ENCODE data around the gene ANO9.

Gene ANO9, protein sequence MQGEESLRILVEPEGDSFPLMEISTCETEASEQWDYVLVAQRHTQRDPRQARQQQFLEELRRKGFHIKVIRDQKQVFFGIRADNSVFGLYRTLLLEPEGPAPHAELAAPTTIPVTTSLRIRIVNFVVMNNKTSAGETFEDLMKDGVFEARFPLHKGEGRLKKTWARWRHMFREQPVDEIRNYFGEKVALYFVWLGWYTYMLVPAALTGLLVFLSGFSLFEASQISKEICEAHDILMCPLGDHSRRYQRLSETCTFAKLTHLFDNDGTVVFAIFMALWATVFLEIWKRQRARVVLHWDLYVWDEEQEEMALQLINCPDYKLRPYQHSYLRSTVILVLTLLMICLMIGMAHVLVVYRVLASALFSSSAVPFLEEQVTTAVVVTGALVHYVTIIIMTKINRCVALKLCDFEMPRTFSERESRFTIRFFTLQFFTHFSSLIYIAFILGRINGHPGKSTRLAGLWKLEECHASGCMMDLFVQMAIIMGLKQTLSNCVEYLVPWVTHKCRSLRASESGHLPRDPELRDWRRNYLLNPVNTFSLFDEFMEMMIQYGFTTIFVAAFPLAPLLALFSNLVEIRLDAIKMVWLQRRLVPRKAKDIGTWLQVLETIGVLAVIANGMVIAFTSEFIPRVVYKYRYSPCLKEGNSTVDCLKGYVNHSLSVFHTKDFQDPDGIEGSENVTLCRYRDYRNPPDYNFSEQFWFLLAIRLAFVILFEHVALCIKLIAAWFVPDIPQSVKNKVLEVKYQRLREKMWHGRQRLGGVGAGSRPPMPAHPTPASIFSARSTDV

GRCh38 chr11:441418-442274, at the start of gene ANO9:
Gene ANO9 (minus strand): TSS chr11:442011. CDS start chr11:441926, 85 bp downstream.
- DNase-seq (ENCODE audit: low read depth in 1 of 2, low spot score in 1 of 2) = peak; percentile 31 to 39

DNA sequence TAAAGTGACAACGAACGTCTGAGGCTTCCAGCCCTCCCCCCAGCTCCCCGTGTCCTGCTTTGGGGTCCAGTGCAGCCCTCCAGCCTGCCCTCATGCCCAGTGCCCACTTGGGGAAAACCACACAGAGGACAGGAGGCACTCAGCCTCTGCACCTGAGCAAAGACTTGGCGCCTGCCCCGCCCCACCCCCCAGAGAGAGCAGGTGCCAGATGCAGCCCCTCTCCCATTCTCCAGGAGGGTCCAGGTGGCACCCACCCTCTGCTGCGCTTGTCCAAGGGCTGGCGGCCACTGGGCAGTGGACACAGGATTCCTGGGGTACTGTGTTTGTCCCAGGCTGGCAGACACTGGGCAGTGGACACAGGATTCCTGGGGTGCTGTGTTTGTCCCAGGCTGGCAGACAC, 49.5 kb upstream of the ANO9 start:
- DNase-seq (ENCODE audit: low read depth in 1 of 2, low spot score in 1 of 2) = no peak

- DNase-seq (ENCODE audit: low read depth in 1 of 2, low spot score in 1 of 2) = no peak
Observed at GRCh38 chr11:490930-491260, 49.1 kb upstream of the ANO9 start.

- no peak for DNase-seq (ENCODE audit: low read depth in 1 of 2, low spot score in 1 of 2)
Observed at GRCh38 chr11:490186-490929, 48.5 kb upstream of the ANO9 start.

- no peak for DNase-seq (ENCODE audit: low read depth in 1 of 2, low spot score in 1 of 2)
Observed at GRCh38 chr11:489610-490185, 47.9 kb upstream of the ANO9 start.

DNA sequence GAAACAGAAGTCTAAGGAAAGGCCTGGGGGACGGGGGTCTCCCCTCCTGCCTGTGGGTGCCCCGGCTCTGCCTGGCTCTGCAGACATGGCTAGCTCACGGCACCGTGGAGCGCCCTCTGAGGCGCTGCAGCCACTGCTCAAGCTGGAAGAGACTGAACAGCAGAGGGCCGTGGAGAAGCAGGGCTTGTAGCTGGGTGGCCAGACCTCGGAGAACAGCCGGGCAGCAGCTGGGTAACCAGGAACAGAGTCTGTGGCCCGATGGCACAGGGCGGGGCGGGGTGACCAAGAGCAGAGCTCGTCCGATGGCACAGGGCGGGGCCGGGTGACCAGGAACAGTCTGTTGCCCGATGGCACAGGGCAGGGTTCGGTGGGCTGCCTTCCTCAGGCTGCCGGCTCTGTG, 47.2 kb upstream of the ANO9 start:
- no peak for DNase-seq (ENCODE audit: low read depth in 1 of 2, low spot score in 1 of 2)

GRCh38 chr11:488579-488978, 46.8 kb upstream of the ANO9 start:
- no peak for DNase-seq (ENCODE audit: low read depth in 1 of 2, low spot score in 1 of 2)

- no peak for DNase-seq (ENCODE audit: low read depth in 1 of 2, low spot score in 1 of 2)
Observed at GRCh38 chr11:488062-488461, 46.3 kb upstream of the ANO9 start.

- no peak for DNase-seq (ENCODE audit: low read depth in 1 of 2, low spot score in 1 of 2)
Observed at GRCh38 chr11:487571-488021, 45.8 kb upstream of the ANO9 start.

- DNase-seq (ENCODE audit: low read depth in 1 of 2, low spot score in 1 of 2) = no peak
Observed at GRCh38 chr11:486189-486588, 44.4 kb upstream of the ANO9 start.

DNA sequence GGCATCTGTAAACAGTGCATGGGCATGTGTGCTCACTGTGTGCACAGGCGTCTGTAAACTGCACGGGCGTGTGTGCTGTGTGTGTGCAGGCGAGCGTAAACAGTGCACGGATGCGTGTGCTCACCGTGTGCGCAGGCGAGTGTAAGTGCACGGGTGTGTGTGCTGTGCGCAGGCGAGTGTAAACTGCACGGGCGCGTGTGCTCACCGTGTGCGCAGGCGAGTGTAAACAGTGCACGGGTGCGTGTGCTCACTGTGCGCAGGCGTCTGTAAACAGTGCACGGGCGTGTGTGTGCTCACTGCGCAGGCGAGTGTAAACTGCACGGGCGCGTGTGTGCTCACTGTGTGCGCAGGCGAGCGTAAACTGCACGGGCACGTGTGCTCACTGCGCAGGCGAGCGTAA, 42.8 kb upstream of the ANO9 start:
- no peak for DNase-seq (ENCODE audit: low read depth in 1 of 2, low spot score in 1 of 2)

DNA sequence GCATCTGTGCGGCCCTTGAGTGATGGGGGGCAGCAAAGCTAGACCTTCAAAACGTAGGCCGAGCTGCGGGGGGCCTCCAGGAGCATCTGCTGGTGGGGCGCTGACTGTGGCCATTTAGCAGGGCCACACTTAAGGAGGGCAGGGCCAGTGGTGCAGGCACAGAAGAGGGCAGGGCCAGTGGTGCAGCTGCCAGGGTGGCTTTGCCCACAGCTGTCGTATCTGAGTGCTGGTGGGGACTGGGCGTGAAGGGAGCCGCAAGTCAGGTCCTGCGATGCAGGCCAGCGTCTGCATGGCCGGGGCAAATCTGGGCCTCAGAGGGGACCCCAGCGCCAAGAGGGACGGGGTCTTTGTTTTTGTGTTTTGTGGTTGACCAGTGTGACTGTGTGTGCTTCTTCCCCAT, 37.5 kb upstream of the ANO9 start:
- DNase-seq (ENCODE audit: low read depth in 1 of 2, low spot score in 1 of 2) = no peak

- no peak for DNase-seq (ENCODE audit: low read depth in 1 of 2, low spot score in 1 of 2)
Observed at GRCh38 chr11:477052-477715, 35.4 kb upstream of the ANO9 start.

DNA sequence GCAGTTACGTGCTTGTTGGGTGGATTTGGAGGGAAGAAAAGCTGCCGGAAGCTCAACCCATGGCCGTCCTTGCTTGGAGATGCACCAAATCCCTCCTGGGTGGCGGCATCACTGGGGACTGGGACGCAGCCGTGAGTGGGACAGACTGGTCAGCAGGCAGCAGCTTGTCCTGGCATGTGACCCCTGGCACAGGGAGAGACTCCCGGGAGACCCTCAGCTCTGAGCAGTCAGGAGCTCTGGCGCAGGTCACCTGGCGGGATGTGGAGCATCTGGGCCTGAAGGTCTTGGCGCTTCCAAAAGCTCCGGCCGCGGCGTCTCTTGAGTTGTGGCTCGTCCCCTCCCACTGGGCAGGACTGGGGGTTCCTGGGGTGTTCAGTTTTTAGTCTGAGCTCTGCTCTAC, 34.6 kb upstream of the ANO9 start:
- no peak for DNase-seq (ENCODE audit: low read depth in 1 of 2, low spot score in 1 of 2)

GRCh38 chr11:475941-476340, 34.1 kb upstream of the ANO9 start:
- DNase-seq (ENCODE audit: low read depth in 1 of 2, low spot score in 1 of 2) = no peak

DNA sequence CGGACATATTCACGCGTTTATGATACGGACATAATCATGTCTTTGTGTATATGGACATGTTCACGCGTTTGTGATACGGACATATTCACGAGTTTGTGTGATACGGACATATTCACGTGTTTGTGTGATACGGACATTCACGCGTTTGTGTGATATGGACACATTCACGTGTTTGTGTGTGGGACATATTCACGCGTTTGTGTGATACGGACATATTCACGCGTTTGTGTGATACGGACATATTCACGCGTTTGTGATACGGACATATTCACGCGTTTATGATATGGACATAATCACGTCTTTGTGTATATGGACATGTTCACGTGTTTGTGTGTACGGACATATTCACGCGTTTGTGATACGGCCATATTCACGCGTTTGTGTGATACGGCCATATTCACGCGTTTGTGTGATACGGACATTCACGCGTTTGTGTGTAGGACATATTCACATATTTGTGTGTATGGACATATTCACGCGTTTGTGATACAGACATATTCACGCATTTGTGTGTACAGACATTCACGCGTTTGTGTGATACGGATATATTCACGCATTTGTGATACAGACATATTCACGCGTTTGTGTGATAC, 33.2 kb upstream of the ANO9 start:
- DNase-seq (ENCODE audit: low read depth in 1 of 2, low spot score in 1 of 2) = no peak

DNA sequence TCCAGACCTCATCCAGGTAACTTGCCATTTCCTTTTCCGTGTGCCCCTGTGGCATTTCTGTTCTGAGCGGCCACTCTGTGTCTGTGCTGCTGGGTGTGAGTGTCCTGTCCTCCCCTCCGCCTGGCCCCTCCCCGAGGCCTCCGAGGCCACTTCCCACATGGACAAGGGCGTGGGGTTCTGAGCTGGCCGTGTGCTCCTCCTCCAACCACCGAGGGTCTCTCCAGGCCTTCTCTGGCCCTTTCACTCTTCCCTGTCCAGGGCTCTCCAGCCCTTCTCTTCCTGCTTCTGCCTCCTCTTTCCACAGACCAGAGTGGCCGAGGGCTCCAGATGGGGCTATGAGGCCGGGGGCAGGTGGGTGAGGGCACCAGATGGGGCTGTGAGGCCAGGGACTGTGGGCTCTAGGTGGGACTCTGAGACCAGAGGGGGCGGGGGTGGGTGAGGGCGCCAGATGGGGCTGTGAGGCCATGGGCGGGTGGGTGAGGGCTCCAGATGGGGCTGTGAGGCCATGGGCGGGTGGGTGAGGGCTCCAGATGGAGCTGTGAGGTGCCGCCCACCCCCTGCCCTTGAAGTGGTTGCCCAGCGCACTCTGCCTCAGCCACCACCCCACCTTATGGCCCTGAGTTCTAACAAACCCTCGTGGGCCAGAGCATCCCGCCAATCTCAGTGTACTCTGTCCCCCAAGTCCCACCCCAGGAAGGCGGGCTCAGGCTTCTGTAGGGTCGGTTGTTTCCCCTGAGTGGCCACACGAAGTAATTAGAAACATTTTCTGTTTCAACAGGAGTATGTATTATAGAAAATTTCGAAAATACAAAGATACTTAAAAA, 32.4 kb upstream of the ANO9 start:
- no peak for DNase-seq (ENCODE audit: low read depth in 1 of 2, low spot score in 1 of 2)

DNA sequence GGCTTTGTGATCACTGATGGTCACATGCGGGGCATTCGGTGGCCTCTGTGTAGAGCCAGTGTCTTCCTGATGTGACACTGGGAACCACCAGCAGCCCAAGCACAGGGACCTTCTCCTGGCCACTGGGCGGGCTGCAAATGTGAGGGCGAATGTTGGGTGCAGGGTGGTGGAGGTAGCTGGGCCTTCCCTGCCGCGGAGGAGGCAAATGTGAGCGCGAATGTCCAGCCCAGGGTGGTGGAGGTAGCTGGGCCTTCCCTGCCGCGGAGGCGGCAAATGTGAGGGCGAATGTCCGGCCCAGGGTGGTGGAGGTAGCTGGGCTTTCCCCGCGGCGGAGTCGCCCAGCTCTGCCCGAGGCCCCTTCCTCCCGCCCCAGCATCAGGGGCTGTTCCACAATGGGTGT, 31.6 kb upstream of the ANO9 start:
- DNase-seq (ENCODE audit: low read depth in 1 of 2, low spot score in 1 of 2) = no peak

DNA sequence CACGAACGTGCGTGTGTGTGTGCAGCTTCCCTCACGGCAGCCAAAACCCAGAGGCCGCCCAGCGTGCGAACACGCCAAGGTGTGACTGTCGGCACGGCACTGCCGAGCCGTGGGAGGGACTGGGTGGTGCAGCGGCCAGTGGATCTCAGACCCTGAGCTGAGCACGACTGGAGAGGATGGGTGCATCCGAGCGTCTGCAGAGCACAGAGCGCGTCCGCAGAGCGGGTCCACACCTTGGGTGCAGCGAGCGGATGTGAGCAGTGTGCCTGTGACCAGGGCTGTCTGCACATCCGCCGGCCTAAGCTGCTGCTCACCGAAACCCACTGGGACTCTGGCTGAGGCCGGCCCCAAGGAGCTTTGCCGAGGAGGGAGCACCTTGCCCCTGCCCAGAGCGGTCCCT, 31.0 kb upstream of the ANO9 start:
- no peak for DNase-seq (ENCODE audit: low read depth in 1 of 2, low spot score in 1 of 2)

All from activated CD4-positive, alpha-beta T cell treated with anti-CD3 and anti-CD28 coated beads, Interleukin-2, amount 50 U/mL, for 24 hours (primary cell).